ENCODE results near the gene TSTD1.

DNA sequence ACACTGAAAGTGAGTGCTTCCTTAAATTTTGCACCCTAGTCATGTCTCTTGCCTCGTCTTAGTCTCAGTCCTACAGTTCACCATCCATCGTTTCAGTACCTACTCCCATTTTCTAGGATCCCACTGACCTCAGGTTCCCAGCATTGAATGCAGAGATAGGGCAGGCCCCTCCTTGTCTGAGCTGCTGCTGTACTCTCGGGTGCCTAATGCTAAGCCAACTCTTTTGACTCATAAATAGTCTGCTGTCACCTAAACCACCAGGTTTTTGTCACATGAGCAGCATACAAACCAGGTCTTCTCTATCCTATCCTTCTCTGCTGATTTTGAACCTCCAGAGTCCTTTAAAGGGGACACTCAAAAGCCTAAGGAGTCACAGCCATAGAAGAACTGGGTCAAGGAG, 27.9 kb upstream of the TSTD1 start:
- TF ChIP-seq, protein P1, sequence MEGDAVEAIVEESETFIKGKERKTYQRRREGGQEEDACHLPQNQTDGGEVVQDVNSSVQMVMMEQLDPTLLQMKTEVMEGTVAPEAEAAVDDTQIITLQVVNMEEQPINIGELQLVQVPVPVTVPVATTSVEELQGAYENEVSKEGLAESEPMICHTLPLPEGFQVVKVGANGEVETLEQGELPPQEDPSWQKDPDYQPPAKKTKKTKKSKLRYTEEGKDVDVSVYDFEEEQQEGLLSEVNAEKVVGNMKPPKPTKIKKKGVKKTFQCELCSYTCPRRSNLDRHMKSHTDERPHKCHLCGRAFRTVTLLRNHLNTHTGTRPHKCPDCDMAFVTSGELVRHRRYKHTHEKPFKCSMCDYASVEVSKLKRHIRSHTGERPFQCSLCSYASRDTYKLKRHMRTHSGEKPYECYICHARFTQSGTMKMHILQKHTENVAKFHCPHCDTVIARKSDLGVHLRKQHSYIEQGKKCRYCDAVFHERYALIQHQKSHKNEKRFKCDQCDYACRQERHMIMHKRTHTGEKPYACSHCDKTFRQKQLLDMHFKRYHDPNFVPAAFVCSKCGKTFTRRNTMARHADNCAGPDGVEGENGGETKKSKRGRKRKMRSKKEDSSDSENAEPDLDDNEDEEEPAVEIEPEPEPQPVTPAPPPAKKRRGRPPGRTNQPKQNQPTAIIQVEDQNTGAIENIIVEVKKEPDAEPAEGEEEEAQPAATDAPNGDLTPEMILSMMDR (conservative IDR thresholded peaks at IDR 0.05; ENCODE audit: low read length), result no peak
- TF ChIP-seq EZH2phosphoT487 (IDR thresholded peaks at IDR 0.05; ENCODE audit: borderline replicate concordance), result no peak
